ENCODE measurements around the gene MAST4.

DNA sequence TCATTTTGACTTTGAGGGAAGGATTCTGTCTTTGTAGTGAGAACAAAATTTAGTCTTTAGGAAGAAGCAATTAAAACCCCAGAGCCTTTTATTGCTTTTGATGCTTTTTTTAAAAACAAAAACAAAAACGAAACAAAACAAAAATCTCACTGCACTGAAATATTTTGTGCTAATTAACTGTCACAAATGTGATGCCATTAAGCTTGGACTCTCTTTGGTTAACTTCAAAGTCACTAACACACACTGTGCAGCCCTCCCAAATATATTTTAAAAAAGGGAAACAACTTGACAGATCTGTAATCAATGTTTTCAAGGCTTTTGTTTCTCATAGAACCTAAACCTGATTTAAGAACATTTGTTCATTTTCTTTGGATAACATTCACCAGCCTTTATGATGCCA is 290.7 kb downstream of the MAST4 start:
- TF ChIP-seq, protein P1, sequence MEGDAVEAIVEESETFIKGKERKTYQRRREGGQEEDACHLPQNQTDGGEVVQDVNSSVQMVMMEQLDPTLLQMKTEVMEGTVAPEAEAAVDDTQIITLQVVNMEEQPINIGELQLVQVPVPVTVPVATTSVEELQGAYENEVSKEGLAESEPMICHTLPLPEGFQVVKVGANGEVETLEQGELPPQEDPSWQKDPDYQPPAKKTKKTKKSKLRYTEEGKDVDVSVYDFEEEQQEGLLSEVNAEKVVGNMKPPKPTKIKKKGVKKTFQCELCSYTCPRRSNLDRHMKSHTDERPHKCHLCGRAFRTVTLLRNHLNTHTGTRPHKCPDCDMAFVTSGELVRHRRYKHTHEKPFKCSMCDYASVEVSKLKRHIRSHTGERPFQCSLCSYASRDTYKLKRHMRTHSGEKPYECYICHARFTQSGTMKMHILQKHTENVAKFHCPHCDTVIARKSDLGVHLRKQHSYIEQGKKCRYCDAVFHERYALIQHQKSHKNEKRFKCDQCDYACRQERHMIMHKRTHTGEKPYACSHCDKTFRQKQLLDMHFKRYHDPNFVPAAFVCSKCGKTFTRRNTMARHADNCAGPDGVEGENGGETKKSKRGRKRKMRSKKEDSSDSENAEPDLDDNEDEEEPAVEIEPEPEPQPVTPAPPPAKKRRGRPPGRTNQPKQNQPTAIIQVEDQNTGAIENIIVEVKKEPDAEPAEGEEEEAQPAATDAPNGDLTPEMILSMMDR (IDR thresholded peaks at IDR 0.05; ENCODE audit: insufficient read depth, low read depth, low read length), result no peak
- no peak for TF ChIP-seq EZH2 (IDR thresholded peaks at IDR 0.05; ENCODE audit: insufficient read depth, low read length)
